Occipital lobe (tissue), 2 donors: ENCODE results near the gene FLRT1. TPM values are rescaled to one million over a fixed set of nuclear protein-coding genes. Genes with fewer than 3 reads are reported as not detected.

Experiments used
- DNase-seq: peaks from one replicate; lab custom pipeline; 2025; lab: John Stamatoyannopoulos, UW
- total RNA-seq: library from RNA; depleted of rRNA; stranded (reverse); fragments of >200 nt; gene quantifications from one replicate; pipeline ENCODE4 v1.2.3, GENCODE V29; 2014

FLRT1 gene
- total RNA-seq, 1 donor from 2014 or later: 5.0 TPM

GRCh38 chr11:64065712-64066111 lies 30.0 kb downstream of the FLRT1 start:
- no peak for DNase-seq

GRCh38 chr11:64067230-64067993 lies 31.7 kb downstream of the FLRT1 start:
- DNase-seq: no peak

- no peak for DNase-seq
These were observed 33.1 kb downstream of the FLRT1 start for GRCh38 chr11:64068705-64069400.

- no peak for DNase-seq
These were observed 33.9 kb downstream of the FLRT1 start for GRCh38 chr11:64069401-64070313.

GRCh38 chr11:64070314-64070681 lies 34.6 kb downstream of the FLRT1 start:
- no peak for DNase-seq

GRCh38 chr11:64071849-64072248 lies 36.1 kb downstream of the FLRT1 start:
- DNase-seq: no peak

- DNase-seq: no peak
These were observed 36.7 kb downstream of the FLRT1 start for GRCh38 chr11:64072403-64072802.

- no peak for DNase-seq
These were observed 37.1 kb downstream of the FLRT1 start for GRCh38 chr11:64072871-64073270.

- no peak for DNase-seq
These were observed 37.8 kb downstream of the FLRT1 start for GRCh38 chr11:64073542-64073941.

- DNase-seq: no peak
These were observed 38.5 kb downstream of the FLRT1 start for GRCh38 chr11:64074239-64074638.

- DNase-seq: no peak
These were observed 41.0 kb downstream of the FLRT1 start for GRCh38 chr11:64076758-64077157.

- DNase-seq: no peak
These were observed 41.9 kb downstream of the FLRT1 start for GRCh38 chr11:64077607-64078006.

- no peak for DNase-seq
These were observed 42.6 kb downstream of the FLRT1 start for GRCh38 chr11:64078284-64078683.

- no peak for DNase-seq
These were observed 43.2 kb downstream of the FLRT1 start for GRCh38 chr11:64078905-64079304.

GRCh38 chr11:64080390-64080789 lies 44.7 kb downstream of the FLRT1 start:
- DNase-seq: no peak

- DNase-seq: no peak
These were observed 46.2 kb downstream of the FLRT1 start for GRCh38 chr11:64081745-64082442.

- no peak for DNase-seq
These were observed 47.8 kb downstream of the FLRT1 start for GRCh38 chr11:64083398-64084080.

GRCh38 chr11:64084146-64084950 lies 48.6 kb downstream of the FLRT1 start:
- DNase-seq: no peak

- DNase-seq: no peak
These were observed 49.4 kb downstream of the FLRT1 start for GRCh38 chr11:64084951-64085710.
